Kidney tubule cell (primary cell): ENCODE results near the gene AKAP5.

Experiments used
- DNase-seq: peaks from one replicate; pipeline ENCODE4 v3.0.0-alpha.2; 2018; ENCODE audit warnings: low spot score

The AKAP5 gene

DNA sequence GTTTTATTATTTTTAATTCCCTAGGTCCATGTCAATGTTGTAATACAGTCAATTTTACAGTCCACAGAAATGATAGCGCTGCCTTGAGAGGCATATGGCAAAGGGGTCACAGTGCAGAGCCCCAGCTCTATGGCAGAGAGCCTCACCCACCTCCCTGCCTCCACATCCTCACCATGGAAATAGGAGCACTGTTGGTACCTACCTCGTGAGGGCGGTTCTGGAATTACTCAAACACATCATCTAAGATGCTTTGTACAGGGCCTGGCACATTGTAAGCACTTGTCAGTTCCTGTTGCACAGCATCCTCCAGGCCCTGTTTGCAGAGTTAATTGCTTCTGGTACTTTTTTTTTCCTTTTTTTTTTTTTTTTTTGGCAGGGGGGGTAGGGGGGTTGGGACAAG is 4.1 kb upstream of the AKAP5 start:
- DNase-seq, result no peak

- no peak for DNase-seq
Measured at GRCh38 chr14:64463195-64463594, 2.1 kb upstream of the AKAP5 start.

GRCh38 chr14:64463873-64464272 is 1.4 kb upstream of the AKAP5 start:
- no peak for DNase-seq

GRCh38 chr14:64464651-64465050 is 648 bp upstream of the AKAP5 start:
- peak; percentile 7 for DNase-seq

DNA sequence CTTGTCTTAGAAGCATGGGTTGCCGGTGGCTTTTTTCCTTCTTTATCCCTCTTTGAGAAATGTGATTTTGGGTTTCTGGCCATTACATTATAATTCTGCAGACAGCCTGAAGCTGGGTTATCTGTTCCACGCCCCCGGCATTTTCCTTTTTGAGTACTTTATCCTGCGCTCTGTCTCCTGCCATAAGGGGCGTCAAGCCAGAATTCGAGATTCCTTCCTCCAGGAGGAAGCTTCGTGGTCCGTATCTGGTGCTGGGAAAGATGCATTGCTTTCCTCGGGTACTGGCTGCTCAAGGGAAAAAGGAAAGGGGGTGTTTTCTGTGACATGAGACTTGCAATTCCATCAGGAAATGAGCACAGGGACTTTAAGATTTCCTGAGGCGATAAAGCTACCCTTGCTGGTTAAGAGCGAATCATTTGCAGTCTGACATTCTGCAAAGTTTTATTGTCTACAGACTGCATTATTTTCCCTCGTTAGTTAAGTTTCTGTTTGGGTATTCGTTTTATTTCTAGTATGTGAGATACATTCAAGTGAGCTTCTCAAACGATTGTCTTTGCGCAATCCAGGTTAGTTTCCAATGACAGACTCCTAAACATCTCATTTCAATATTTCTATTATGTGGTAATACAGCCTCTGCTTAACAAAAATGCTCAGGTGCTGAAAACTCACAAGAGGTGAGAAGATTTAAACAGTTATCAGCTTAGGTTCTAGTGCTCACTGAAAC is 694 bp downstream of the AKAP5 start:
- DNase-seq, result peak; percentile 40

GRCh38 chr14:64467101-64467500 is 1.8 kb downstream of the AKAP5 start:
- no peak for DNase-seq

DNA sequence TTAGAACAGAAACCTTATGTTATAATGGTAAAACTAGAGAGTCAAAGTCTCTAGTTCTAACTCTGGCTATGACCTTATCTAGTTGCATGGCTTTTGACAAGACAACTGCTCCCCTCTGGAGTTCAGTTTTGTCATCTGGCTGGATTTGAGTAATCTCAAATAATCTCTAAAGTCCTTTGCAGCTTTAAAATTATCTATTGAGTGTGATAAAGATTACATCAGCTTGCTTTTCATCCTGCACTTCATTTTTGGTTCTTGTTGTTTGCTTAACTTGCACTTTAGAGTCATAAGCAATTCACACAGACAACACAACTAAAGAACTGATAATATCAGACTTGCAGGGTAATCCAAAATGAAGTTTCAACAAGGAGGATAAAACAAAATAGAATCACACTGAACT is 2.3 kb downstream of the AKAP5 start:
- DNase-seq, result no peak

DNA sequence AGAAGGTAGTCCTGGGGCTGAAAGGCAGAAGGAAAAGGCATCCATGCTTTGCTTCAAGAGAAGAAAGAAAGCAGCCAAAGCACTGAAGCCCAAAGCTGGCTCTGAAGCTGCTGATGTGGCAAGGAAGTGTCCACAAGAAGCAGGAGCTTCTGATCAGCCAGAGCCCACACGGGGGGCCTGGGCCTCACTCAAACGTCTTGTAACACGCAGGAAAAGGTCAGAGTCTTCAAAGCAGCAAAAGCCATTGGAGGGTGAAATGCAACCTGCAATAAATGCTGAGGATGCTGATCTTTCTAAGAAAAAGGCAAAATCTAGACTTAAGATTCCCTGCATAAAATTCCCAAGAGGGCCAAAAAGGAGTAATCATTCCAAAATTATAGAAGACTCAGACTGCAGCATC is 3.2 kb downstream of the AKAP5 start:
- no peak for DNase-seq

- no peak for DNase-seq
Measured at GRCh38 chr14:64474041-64474440, 8.7 kb downstream of the AKAP5 start.

DNA sequence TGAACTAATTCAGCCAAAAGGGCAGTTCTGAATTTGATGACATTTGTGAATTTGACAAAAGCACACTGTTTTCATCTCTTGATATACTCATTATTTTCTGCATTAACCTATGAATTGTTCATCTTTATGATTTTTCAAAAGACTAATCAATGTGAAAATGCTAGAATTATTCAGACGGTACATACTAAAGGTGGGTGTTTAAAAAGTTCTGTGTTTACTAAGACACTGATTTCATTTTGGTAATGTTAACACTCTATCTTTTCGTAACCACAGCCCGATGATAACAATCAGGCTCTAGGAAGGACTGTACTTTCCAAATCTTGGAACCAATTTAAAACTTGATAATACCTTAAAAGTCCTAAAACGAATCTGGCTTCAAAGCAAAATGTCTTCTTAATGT is 9.4 kb downstream of the AKAP5 start:
- no peak for DNase-seq

GRCh38 chr14:64475585-64476273 is 10.4 kb downstream of the AKAP5 start:
- DNase-seq, result peak; percentile 35

DNA sequence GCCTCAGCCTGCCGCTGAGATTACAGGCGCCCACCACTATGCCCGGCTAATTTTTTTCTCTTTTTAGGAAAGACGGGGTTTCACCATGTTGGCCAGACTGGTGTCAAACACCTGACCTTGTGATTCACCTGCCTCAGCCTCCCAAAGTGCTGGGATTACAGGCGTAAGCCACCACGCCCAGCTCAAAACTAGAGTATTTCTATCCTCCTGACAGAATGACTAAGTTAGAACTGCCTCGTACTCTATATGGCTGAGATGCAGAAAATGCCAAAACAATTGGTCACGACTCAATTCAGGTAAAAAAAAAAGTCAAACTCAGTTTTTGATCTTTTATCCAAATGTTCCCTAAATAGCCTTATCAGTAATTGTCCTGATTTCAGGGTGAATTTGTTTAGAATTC is 11.1 kb downstream of the AKAP5 start:
- no peak for DNase-seq

DNA sequence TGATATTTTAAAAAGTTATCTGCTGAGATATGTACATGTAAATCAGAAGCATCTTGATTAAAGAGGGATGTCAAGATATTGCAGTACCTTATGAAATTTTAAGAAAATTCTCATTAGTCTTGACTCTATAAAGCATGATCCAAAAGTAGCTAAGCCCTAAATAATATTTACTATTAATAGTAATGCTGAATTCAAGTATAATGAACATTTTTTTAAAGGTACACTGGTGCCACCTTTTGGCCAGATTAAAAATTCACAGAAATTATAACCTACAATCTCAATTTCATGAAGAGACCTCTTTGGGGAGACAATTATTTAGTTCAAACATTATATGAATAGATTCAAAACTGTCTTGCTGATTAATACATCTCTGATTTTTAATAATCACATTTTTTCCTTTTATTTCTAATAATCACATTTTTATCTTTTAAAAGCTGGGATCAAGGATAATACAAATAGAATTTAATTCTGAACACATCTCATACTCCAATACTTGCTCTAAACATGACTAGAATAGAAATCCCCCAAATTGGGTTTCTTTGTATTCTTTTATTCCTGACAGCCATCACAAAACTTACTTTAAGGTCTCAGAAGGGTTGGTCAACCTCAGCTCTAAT is 13.4 kb downstream of the AKAP5 start:
- peak; percentile 28 for DNase-seq

GRCh38 chr14:64488590-64489099 is 23.3 kb downstream of the AKAP5 start:
- no peak for DNase-seq

GRCh38 chr14:64491637-64492036 is 26.3 kb downstream of the AKAP5 start:
- no peak for DNase-seq

DNA sequence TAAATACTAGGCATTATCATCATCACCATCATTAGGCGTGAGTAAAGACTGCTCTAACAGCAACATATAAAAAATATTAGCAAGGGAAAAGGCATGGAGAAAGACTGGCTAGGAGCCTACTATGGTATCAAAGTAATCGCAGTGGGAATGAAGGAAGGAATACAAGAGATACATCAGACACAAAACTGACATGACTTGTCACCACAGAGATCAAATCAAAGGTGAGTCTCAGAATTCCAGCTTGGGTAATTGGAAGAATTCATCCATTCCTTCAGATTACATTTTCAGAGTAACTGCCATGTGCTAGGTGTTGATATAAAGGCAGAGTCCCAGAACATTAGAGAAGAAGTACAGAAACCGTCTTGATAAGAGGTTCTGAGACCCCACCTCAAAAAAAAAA is 28.2 kb downstream of the AKAP5 start:
- no peak for DNase-seq

- DNase-seq, result no peak
Measured at GRCh38 chr14:64495252-64495651, 30.0 kb downstream of the AKAP5 start.

DNA sequence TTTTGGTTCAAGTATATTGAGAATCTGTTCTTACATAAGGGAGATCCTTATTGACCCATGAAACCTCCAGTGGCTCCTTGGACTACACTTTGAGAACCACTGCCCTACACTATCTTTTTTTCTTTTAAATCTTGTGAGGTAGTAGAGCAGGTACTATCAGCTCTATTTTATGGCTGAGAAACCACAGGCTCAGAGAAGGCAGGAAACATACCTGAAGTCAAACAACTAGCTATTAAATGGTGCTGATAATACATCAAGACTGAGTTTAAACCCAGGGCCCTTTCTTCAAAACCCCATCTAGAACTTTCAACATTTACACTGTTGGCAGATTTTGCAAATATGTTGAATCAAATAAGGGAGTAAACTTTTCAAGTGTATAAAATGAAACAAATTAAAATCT is 31.5 kb downstream of the AKAP5 start:
- DNase-seq, result no peak

DNA sequence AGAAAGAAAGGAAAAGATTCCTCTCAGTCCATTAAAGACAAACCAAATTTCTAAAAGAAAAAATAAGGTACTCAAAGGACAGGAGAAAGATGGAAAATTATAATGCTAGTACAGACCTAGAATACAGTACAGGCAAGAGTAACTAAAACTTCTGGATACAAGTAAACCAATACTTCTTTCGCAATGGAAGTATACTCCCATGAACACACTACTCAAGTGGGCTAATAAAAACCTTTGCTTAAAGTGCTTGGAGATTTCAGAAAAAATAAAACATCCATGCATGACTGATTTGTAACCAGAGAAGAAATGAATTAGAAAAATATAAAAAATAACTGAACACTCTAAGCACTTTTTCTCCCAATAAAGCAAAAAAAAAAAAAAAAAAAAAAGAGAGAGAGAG is 34.8 kb downstream of the AKAP5 start:
- DNase-seq, result no peak

- peak; percentile 75 for DNase-seq
Measured at GRCh38 chr14:64501411-64502171, 36.3 kb downstream of the AKAP5 start.

GRCh38 chr14:64502456-64502855 is 37.2 kb downstream of the AKAP5 start:
- DNase-seq, result peak; percentile 44

- peak; percentile 43 for DNase-seq
Measured at GRCh38 chr14:64502887-64503433, 37.7 kb downstream of the AKAP5 start.
